K562 (cell line): ENCODE results near the gene KCNJ4. TPM values are rescaled to one million over a fixed set of nuclear protein-coding genes. Genes with fewer than 3 reads are reported as not detected.

Source experiments
- ARHGAP35 ChIP-seq: fragments of 450-650 bp; IDR thresholded peaks from 2 replicates; pipeline ENCODE4 v1.6.1; 2018; ENCODE audit not compliant: partially characterized antibody
- ATF6 ChIP-seq: sonication (generic); formaldehyde crosslinking; IDR thresholded peaks from 2 replicates; pipeline ENCODE4 v1.4.0; 2020; ENCODE audit warnings: mild to moderate bottlenecking, missing genetic modification reagents
- BCLAF1 ChIP-seq, 2 experiments: fragments of 450-650 bp in 1 of 2; IDR thresholded peaks; 2 replicates each; pipeline ENCODE4 v1.6.1; 2011 to 2017; ENCODE audit warnings: low read depth in 2 of 2, antibody characterized with exemption in 1 of 2, borderline replicate concordance in 1 of 2, low read length in 1 of 2, mild to moderate bottlenecking in 1 of 2, mixed read lengths in 1 of 2; ENCODE audit not compliant: control insufficient read depth in 1 of 2
- CHD1 ChIP-seq: fragments of 200-600 bp; sonication (generic); IDR thresholded peaks from one replicate; pipeline ENCODE4 v1.6.1; 2012; ENCODE audit warnings: mild to moderate bottlenecking, moderate library complexity, low read length, inconsistent platforms
- EP300 ChIP-seq: IDR thresholded peaks from 2 replicates; pipeline ENCODE4 v1.6.1; 2012; ENCODE audit warnings: low read length, improper control_type of control experiment
- GATAD2B ChIP-seq: fragments of 450-650 bp; IDR thresholded peaks from 2 replicates; pipeline ENCODE4 v1.6.1; 2017; ENCODE audit warnings: mild to moderate bottlenecking, borderline replicate concordance
- LARP7 ChIP-seq: fragments of 450-650 bp; IDR thresholded peaks from 2 replicates; pipeline ENCODE4 v1.6.1; 2016
- NBN ChIP-seq: fragments of 450-650 bp; IDR thresholded peaks from 2 replicates; pipeline ENCODE4 v1.6.1; 2016; ENCODE audit warnings: low read depth, mild to moderate bottlenecking
- NRF1 ChIP-seq, 2 experiments: fragments of 450-650 bp; IDR thresholded peaks in 1 of 2; conservative IDR thresholded peaks in 1 of 2; 2 replicates each; pipeline ENCODE4 v1.6.1; 2014; ENCODE audit warnings: mild to moderate bottlenecking in 2 of 2
- POLR2G ChIP-seq: fragments of 200-400 bp; formaldehyde crosslinking; IDR thresholded peaks from 2 replicates; pipeline ENCODE4 v1.6.1; 2017; ENCODE audit warnings: low read depth, mild to moderate bottlenecking, antibody characterized with exemption, low read length, moderate library complexity
- PYGO2 ChIP-seq: fragments of 450-650 bp; IDR thresholded peaks from 2 replicates; pipeline ENCODE4 v1.6.1; 2016; ENCODE audit warnings: mild to moderate bottlenecking, missing genetic modification characterization, moderate library complexity, missing compliant biosample characterization
- RBM39 ChIP-seq: fragments of 200-400 bp; formaldehyde crosslinking; optimal IDR thresholded peaks from 2 replicates; pipeline ENCODE3; 2018; ENCODE audit warnings: low read depth, low read length
- TBP ChIP-seq: optimal IDR thresholded peaks from 2 replicates; pipeline ENCODE3; 2011; ENCODE audit warnings: low read depth, low read length, improper control_type of control experiment
- TCFL5 ChIP-seq: fragments of 250-450 bp; sonication (Bioruptor Pico); conservative IDR thresholded peaks from 2 replicates; pipeline ENCODE4 v1.6.1; 2021; ENCODE audit warnings: mild to moderate bottlenecking, moderate library complexity, matching md5 sums
- YY1 ChIP-seq, 3 experiments: IDR thresholded peaks; 2 replicates each; pipeline ENCODE4 v1.6.1; 2011; ENCODE audit warnings: low read length in 2 of 3, mild to moderate bottlenecking in 2 of 3, moderate library complexity in 2 of 3, borderline replicate concordance in 1 of 3, control low read depth in 1 of 3, low read depth in 1 of 3; ENCODE audit not compliant: insufficient read depth in 3 of 3, insufficient replicate concordance in 2 of 3, control insufficient read depth in 1 of 3, insufficient read length in 1 of 3; ENCODE audit errors: extremely low read depth in 1 of 3
- ZNF280B ChIP-seq: fragments of 250-450 bp; sonication (Bioruptor Pico); IDR thresholded peaks from 2 replicates; pipeline ENCODE4 v1.5.1; 2021; ENCODE audit warnings: mild to moderate bottlenecking
- polyA plus RNA-seq, 8 experiments: library from polyadenylated mRNA; depleted of rRNA in 4 of 8; stranded (reverse) in 5 of 8; unstranded in 3 of 8; fragments of >200 nt; fragmentation: Nextera tagmentation in 2 of 8; fragmentation: Illumina TruSeq in 1 of 8; extraction: Ambion mirVana in 2 of 8; extraction: Trizol in 1 of 8; gene quantifications; 2 replicates each; pipeline versions ENCODE4 v1.2.1 to v1.2.3, GENCODE V29; 2011 to 2014; ENCODE audit warnings: inconsistent platforms in 1 of 8, missing spikeins in 1 of 8
- total RNA-seq, 7 experiments: library from RNA; depleted of rRNA in 6 of 7; stranded (reverse); fragments of >200 nt in 6 of 7; fragmentation: Illumina TruSeq in 2 of 7; extraction: Trizol in 2 of 7; gene quantifications; 2 replicates each; pipeline versions ENCODE4 v1.2.1 to v1.2.3, GENCODE V29; 2011 to 2021; ENCODE audit warnings: low replicate concordance in 1 of 7
- TF ChIP-seq, protein P1 (sequence below): fragments of 450-650 bp; IDR thresholded peaks from 2 replicates; pipeline ENCODE4 v1.6.1; 2014; ENCODE audit warnings: low read depth, mild to moderate bottlenecking, moderate library complexity, borderline replicate concordance

Gene KCNJ4
- total and polyA plus RNA-seq, 9 of the 15 experiments (the other 6 are each of a cell fraction or from before 2014, with no cell fraction given): 0.07 to 0.55 (median 0.09) TPM; not detected in 4

GRCh38 chr22:38455530-38456271 is 702 bp upstream of the KCNJ4 start (continued):
- TF ChIP-seq, protein P1, sequence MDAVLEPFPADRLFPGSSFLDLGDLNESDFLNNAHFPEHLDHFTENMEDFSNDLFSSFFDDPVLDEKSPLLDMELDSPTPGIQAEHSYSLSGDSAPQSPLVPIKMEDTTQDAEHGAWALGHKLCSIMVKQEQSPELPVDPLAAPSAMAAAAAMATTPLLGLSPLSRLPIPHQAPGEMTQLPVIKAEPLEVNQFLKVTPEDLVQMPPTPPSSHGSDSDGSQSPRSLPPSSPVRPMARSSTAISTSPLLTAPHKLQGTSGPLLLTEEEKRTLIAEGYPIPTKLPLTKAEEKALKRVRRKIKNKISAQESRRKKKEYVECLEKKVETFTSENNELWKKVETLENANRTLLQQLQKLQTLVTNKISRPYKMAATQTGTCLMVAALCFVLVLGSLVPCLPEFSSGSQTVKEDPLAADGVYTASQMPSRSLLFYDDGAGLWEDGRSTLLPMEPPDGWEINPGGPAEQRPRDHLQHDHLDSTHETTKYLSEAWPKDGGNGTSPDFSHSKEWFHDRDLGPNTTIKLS: no peak
- no peak for TF ChIP-seq TCFL5
- no peak for TF ChIP-seq CHD1
- TF ChIP-seq PYGO2 (tag): no peak
- TF ChIP-seq GATAD2B: 0 out of 2 replicates have a peak, but pooled peaks have one; percentile 62
- peak; percentile 71 for TF ChIP-seq POLR2G
- TF ChIP-seq ARHGAP35: no peak
- no peak for TF ChIP-seq ATF6 (CRISPR knock-in tag)
- TF ChIP-seq NRF1 (conservative IDR thresholded peaks at IDR 0.05 in 1 of 2, IDR thresholded peaks at IDR 0.05 in 1 of 2): no peak
- TF ChIP-seq TBP: peak; percentile 22
- TF ChIP-seq YY1 (IDR thresholded peaks at IDR 0.05; ENCODE audit: borderline replicate concordance in 1 of 3, control insufficient read depth in 1 of 3, extremely low read depth in 1 of 3, insufficient read depth in 3 of 3, insufficient read length in 1 of 3, insufficient replicate concordance in 2 of 3, low read depth in 1 of 3, low read length in 2 of 3): peak in 2 of 3 experiments; percentile 40 to 71
- no peak for TF ChIP-seq NBN
- no peak for TF ChIP-seq RBM39
- no peak for TF ChIP-seq LARP7
- TF ChIP-seq ZNF280B (CRISPR knock-in tag): no peak
- TF ChIP-seq BCLAF1 (IDR thresholded peaks at IDR 0.05; ENCODE audit: borderline replicate concordance in 1 of 2, control insufficient read depth in 1 of 2, low read depth in 2 of 2, low read length in 1 of 2): no peak
- TF ChIP-seq EP300: no peak
